ENCODE results near the gene RDX. TPM values are rescaled to one million over a fixed set of nuclear protein-coding genes. Genes with fewer than 3 reads are reported as not detected.
"Not testable (repeated sequence)": the region's sequence is repeated elsewhere in the genome, so short reads cannot be mapped to it uniquely, and the experiment has no call there.

RDX gene
- polyA plus RNA-seq, 5 donors: 64.2 to 154 (median 137) TPM

GRCh38 chr11:110209313-110209694 lies 87.1 kb downstream of the RDX start:
- not testable (repeated sequence) for DNase-seq

DNA sequence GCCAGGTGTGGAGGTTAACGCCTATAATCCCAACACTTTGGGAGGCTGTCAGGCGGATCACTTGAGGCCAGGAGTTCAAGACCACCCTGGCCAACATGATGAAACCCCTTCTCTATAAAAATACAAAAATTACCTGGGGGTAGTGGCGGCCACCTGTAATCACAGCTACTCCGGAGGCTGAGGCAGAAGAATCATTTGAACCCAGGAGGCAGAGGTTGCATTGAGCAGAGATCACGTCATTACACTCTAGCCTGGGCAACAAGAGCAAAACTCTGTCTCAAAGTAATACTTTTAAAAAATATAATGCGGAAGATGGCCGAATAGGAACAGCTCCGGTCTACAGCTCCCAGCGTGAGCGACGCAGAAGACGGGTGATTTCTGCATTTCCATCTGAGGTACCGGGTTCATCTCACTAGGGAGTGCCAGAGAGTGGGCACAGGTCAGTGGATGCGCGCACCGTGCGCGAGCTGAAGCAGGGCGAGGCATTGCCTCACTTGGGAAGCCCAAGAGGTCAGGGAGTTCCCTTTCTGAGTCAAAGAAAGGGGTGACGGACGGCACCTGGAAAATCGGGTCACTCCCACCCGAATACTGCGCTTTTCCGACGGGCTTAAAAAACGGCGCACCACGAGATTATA lies 87.6 kb downstream of the RDX start:
- not testable (repeated sequence) for DNase-seq

- DNase-seq: no peak
These were observed 89.3 kb downstream of the RDX start for GRCh38 chr11:110207123-110207522.

DNA sequence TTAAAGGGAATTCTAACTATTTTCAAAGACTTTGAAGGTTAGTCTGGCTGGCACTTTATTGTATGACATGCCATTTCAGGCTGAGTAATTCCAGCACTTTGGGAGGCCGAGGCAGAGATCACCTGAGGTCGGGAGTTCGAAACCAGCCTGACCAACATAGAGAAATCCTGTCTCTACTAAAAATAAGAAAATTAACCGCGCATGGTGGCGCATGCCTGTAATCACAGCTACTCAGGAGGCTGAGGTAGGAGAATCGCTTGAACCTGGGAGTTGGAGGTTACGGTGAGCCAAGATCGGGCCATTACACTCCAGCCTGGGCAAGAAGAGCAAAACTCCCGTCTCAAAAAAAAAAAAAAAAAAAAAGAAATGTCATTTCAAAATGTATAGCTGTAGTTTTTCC lies 95.6 kb downstream of the RDX start:
- DNase-seq: no peak

GRCh38 chr11:110200241-110200640 lies 96.2 kb downstream of the RDX start:
- no peak for DNase-seq

GRCh38 chr11:110199184-110199981 lies 97.0 kb downstream of the RDX start:
- DNase-seq: no peak

DNA sequence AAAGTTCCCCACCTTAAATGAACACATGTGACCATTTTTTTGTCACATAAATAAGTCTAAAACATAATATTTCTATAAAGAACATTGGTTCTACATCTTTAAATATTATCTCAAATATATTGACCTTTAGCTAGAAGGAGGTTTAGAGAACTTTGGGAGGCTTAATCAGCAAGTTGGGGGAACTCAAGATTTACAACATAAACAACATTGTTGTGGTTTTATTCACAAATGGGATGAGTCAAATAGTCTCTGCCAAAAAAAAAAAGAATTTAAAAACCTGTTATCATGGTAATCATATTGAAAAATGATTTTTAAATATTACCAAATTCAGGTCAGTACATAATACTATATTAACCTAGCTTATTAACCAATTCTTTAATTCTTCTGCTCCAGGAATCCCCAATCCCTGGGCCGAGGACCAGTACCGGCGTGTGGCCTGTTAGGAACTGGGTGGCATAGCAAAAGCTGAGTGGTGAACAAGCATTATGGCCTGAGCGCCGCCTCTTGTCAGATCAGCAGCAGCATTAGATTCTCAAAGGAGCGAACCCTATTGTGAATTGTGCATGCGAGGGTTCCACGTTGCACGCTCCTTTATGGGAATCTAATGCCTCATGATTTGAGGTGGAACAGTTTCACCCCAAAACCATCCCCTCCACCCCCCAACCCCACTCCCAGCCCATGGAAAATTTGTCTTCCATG lies 98.2 kb downstream of the RDX start:
- DNase-seq: no peak

DNA sequence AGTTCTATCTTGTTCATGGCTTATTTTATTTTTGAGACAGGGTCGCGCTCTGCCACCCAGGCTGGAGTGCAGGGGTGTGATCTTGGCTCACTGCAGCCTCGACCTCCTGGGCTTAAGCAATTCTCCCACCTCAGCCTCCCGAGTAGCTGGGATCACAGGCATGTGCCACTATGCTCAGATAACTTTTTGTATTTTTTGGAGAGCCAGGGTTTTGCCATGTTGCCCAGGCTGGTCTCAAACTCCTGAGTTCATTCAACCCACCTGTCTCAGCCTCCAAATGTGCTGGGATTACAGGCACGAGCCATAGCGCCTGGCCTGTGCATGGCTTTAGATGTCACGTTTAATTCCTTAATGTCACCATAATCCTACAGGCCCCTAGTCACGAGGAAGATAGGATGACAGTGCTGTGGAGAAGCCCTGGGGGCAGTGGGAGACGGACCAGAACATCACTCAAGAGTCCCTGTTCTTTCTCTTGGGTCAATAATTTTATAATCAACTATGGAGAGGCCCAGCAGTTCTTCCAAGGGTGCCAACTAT lies 99.5 kb downstream of the RDX start:
- no peak for DNase-seq

- DNase-seq: no peak
These were observed 100.1 kb downstream of the RDX start for GRCh38 chr11:110196241-110196754.

DNA sequence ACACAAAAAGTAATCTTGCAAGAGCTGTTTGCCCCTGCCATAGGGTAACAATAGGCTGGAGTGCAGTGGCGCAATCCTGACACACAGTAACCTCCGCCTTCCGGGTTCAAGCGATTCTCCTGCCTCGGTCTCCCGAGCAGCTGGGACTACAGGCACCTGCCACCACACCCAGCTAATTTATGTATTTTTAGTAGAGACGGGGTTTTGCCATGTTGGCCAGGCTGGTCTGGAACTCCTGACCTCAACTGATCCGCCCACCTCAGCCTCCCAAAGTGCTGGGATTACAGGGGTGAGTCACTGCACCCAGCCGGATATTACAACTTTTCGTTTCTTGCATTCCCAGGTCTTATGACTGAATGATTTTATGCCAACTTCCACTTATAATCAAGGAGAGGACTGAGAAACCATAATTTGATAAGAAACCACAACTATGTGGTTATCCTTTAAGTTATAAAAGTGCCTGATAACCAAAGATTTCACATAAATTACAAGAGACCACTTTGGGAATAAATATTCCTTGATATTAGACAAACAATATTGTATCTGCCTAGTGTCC lies 102.1 kb downstream of the RDX start:
- not testable (repeated sequence) for DNase-seq

GRCh38 chr11:110192604-110193282 lies 103.7 kb downstream of the RDX start:
- DNase-seq: not testable (repeated sequence)

GRCh38 chr11:110190885-110191284 lies 105.5 kb downstream of the RDX start:
- no peak for DNase-seq

- no peak for DNase-seq
These were observed 108.7 kb downstream of the RDX start for GRCh38 chr11:110187731-110188130.

DNA sequence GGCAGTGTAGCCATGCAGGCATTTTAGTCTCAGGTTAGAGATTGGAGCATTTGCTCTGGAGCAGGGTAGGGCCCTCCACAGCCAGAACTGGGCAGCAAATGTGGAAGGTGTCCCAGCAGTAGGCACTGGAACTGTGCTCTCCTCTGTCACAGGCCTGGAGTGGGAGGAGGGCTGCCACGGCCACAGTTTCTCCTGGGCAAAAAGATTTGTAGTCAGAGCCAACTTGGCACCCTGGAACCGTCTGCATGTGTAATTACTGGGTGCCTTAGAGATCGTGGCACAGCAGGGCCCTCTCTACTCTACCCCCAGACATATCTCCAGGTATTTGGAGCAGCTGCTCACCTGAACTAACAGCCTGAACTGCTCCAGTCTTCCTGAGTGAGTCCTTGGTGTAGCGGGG lies 109.5 kb downstream of the RDX start:
- DNase-seq: no peak

GRCh38 chr11:110186456-110186855 lies 110.0 kb downstream of the RDX start:
- no peak for DNase-seq

DNA sequence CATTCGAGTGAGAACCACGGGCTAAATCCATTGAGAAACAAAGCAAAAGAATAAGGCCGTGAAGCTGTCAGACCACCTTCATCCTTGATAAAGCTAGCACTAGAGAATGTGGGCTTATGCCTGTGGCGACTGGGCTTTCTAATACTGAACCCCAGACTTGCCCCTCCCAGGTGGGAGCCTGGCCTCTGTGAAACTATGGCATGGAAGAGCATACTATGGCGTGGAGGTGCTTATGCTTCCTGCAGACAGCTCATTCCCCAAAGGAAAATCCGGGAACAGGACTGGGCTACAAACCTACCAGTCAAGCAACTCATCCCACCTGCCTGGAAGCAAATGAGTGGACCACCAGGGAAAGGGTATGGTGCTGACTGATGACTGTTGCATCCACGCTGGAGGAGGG lies 110.8 kb downstream of the RDX start:
- no peak for DNase-seq

DNA sequence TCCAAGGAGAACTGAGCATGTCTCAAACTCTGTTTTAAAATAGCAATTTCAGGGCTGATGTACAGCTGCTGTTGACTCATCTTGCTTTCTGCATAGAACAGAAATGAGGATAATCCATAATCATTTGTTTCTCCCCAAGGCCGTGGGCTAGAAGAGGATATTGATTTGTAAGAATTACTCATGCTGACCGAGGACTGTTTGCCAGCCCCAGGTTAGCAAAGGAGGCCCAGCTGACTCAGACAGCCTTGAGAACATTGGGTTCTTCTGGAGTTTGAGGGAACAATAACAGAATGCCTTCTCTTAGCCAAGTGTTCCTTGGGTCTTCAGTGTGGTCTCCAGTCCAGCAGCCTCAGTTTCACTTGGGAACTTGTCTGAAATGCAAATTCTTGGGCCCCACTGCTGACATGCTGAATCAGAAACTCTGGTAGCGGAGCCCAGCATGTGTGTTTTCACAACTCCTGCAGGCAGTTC lies 111.3 kb downstream of the RDX start:
- no peak for DNase-seq

- DNase-seq: no peak
These were observed 112.0 kb downstream of the RDX start for GRCh38 chr11:110184456-110184855.

DNA sequence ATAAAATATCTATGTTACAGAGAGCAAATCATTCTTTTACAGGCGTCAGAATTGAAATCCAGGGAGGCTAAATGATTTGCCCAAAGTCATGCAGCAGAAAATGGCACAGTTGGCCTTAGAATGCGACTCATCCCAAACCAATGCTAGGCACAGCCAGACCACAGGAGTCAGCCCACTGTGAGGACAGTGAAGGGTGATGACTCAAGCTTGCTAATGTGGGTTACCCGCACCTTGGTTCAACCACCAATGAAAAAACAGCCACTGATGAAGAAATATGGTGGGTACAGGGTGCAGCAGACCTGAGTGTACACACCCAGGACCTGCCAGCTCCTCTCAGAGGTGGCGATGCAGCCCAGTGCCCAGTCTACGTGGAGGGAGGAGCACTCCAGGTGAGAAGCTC lies 113.5 kb downstream of the RDX start:
- no peak for DNase-seq

DNA sequence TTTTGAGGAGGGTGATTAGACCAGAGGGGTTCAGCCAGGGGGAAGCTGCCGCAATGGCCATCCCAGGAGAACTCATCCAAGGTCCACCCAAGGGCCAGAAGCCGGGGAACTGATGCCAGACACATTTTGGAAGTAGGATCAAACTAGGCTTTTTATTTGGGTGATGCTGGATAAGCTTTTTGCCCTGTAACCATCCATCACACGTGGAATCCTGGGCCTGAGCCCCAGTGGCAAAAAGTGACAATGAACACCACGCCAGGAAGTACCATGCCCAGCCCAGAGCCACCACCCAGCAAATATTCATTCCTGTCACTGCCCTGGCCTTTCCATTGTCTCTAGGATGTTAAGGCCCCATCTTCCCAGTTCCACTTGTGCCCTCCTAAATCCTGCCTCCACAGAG lies 117.3 kb downstream of the RDX start:
- DNase-seq: no peak

DNA sequence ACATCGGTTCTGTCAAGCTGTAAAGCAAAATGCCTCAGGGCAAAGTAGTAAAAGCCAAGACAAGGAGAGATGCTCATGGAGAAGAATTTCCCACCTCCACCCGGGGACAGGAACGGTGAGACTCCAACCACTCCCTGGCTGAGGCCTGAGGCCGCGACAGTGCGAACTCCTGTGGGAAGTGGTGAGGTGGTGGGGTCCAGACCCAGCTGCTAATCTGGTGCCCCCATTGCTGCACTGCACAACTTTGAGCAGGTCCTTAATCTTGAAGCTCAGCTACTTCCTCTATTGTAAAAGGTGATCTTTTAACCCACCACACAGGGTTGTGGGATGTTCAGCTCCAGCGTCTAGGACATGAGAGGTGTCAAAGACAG lies 119.3 kb downstream of the RDX start:
- DNase-seq: no peak
